ENCODE results near the gene MYCBP2. TPM values are rescaled to one million over a fixed set of nuclear protein-coding genes. Genes with fewer than 3 reads are reported as not detected.
"Not testable (repeated sequence)": the region's sequence is repeated elsewhere in the genome, so short reads cannot be mapped to it uniquely, and the experiment has no call there.

The MYCBP2 gene
- total RNA-seq, 1 donor from 2014 or later = 91.6 TPM

GRCh38 chr13:77318741-77319140 lies 8.2 kb downstream of the MYCBP2 start:
- TF ChIP-seq CTCF (IDR thresholded peaks at IDR 0.05) = no peak
- Histone ChIP-seq H3K4me1 (peaks cover 36% of the 10 kb centered on the region), H3K36me3 (no peaks in the 10 kb centered on the region), H3K27me3 (ENCODE audit: low read depth) (no peaks in the 10 kb centered on the region), H3K4me3 (no peak overlapping the region), H3K27ac (no peak overlapping the region), H3K9me3 (no peaks in the 10 kb centered on the region)
- intact Hi-C loops (cut with DNase I) = no loop called here
- ATAC-seq (no peak), DNase-seq (no peak)

GRCh38 chr13:77316430-77316829 lies 10.5 kb downstream of the MYCBP2 start:
- H3K4me1 ChIP-seq = peaks cover 29% of the 10 kb centered on the region
- ATAC-seq (no peak), DNase-seq (no peak)
- H3K4me3 ChIP-seq = no peak overlapping the region
- no peaks in the 10 kb centered on the region for H3K9me3 ChIP-seq
- TF ChIP-seq CTCF (IDR thresholded peaks at IDR 0.05) = no peak
- no peak overlapping the region for H3K27ac ChIP-seq
- H3K27me3 ChIP-seq (ENCODE audit: low read depth) = no peaks in the 10 kb centered on the region
- H3K36me3 ChIP-seq = no peaks in the 10 kb centered on the region
- intact Hi-C loops (cut with DNase I) = no loop called here

GRCh38 chr13:77315509-77315908 lies 11.4 kb downstream of the MYCBP2 start:
- H3K4me3 ChIP-seq; H3K27me3 ChIP-seq (ENCODE audit: low read depth); H3K9me3 ChIP-seq; H3K27ac ChIP-seq; H3K36me3 ChIP-seq; intact Hi-C loops (cut with DNase I); DNase-seq; ATAC-seq: not testable (repeated sequence)
- peaks cover 37% of the 10 kb centered on the region for H3K4me1 ChIP-seq

- no peaks in the 10 kb centered on the region for H3K27me3 ChIP-seq (ENCODE audit: low read depth)
- no peaks in the 10 kb centered on the region for H3K9me3 ChIP-seq
- ATAC-seq = no peak
- H3K4me3 ChIP-seq = no peak overlapping the region
- peaks cover 44% of the 10 kb centered on the region for H3K4me1 ChIP-seq
- no peak for DNase-seq
- H3K27ac ChIP-seq = no peak overlapping the region
- no peaks in the 10 kb centered on the region for H3K36me3 ChIP-seq
- intact Hi-C loops (cut with DNase I) = no loop called here
- no peak for TF ChIP-seq CTCF (IDR thresholded peaks at IDR 0.05)
Observed at GRCh38 chr13:77313923-77314322, 13.0 kb downstream of the MYCBP2 start.

GRCh38 chr13:77312311-77312710 lies 14.6 kb downstream of the MYCBP2 start:
- intact Hi-C loops (cut with DNase I) = no loop called here
- Histone ChIP-seq H3K4me1 (peaks cover 56% of the 10 kb centered on the region), H3K4me3 (no peak overlapping the region), H3K36me3 (no peaks in the 10 kb centered on the region), H3K9me3 (no peaks in the 10 kb centered on the region), H3K27ac (no peak overlapping the region), H3K27me3 (ENCODE audit: low read depth) (no peaks in the 10 kb centered on the region)
- no peak for TF ChIP-seq CTCF (IDR thresholded peaks at IDR 0.05)
- DNase-seq = no peak
- ATAC-seq = no peak

- peaks cover 61% of the 10 kb centered on the region for H3K4me1 ChIP-seq
- TF ChIP-seq CTCF (IDR thresholded peaks at IDR 0.05) = no peak
- DNase-seq (no peak), ATAC-seq (no peak)
- no peak overlapping the region for H3K4me3 ChIP-seq
- H3K27me3 ChIP-seq (ENCODE audit: low read depth) = no peaks in the 10 kb centered on the region
- no peaks in the 10 kb centered on the region for H3K9me3 ChIP-seq
- no peak overlapping the region for H3K27ac ChIP-seq
- H3K36me3 ChIP-seq = no peaks in the 10 kb centered on the region
- intact Hi-C loops (cut with DNase I) = no loop called here
Observed at GRCh38 chr13:77310579-77311279, 16.2 kb downstream of the MYCBP2 start.
